NCI-H446 treated with DMSO at 0.1 percent for 48 hours (cell line): ENCODE data around the gene CMTM6.
"Not testable (repeated sequence)": the region's sequence is repeated elsewhere in the genome, so short reads cannot be mapped to it uniquely, and the experiment has no call there.

Experiments
- DNase-seq: peaks from one replicate; lab custom pipeline; 2025; lab: John Stamatoyannopoulos, UW

Gene CMTM6

DNA sequence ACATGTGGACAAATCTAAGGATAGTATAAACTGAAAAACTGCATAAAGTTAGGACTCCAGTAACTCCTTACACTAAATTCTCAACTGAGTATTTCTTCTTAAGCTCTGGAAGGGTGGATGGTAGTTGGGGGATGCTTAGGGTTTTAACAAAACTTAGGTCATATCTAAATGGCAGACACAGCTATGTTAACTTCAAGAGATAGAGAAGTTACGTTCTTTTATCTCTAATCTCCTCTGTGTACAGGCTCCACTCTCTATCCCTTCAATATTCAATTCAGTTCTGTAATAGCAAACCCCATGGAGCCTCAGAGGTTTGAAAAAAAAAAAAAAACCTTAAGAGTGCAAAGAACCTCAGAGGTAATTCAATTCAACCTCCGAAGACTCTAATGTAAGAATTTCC lies 3.1 kb downstream of the CMTM6 start:
- no peak for DNase-seq

DNA sequence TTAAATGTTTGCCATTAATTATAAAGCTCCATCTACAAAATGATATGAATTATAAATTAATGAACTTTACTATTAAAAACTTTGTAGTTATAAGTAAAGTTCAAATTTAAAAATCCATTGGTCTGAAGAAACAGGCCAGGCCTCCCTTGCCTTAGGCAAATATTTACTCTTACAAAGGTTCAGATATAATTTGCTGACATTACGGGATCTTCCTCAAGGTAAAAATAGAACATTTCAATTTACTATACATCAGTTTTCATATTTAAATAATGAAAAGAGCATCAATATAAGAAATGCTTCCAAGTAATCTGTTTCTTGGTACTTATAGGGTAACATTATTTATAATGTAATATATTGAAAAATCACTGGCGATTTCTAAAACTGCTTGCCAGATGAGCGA lies 3.7 kb downstream of the CMTM6 start:
- DNase-seq: no peak

DNA sequence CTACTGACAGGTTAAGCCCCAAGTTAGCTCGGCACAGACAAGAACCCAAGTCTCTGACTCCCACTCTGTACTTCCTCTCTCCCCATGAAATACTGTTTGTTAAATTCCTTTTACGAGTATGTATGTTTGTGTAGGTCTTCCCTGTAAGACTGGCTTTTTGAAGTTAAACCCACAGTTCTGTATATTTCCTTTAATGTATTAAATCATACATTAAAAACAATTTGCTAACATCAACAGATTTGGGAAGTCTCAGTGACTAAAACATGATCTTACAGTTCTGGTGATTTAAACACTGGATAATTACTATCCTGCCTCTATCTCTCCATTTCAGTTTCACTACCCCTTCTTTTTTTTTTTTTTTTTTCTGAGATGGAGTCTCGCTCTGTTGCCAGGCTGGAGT lies 4.4 kb downstream of the CMTM6 start:
- DNase-seq: no peak

DNA sequence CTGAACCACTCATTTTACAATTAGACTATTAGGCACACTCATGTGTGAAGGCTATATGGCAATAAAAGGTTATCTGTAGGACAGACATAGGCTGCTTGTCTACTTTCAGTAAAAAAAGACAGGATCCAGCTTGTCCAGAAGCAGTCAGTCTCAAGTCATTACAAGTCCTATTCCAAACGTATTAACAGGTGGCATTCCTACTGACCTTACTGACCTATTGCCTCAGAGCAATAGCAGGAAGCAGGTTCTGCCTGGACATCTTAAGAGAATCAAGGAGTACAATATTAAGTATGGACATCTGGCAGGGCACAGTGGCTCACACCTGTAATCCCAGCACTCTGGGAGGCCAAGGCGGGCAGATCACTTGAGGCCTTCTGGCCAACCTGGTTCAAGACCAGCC lies 7.0 kb downstream of the CMTM6 start:
- DNase-seq: no peak

DNA sequence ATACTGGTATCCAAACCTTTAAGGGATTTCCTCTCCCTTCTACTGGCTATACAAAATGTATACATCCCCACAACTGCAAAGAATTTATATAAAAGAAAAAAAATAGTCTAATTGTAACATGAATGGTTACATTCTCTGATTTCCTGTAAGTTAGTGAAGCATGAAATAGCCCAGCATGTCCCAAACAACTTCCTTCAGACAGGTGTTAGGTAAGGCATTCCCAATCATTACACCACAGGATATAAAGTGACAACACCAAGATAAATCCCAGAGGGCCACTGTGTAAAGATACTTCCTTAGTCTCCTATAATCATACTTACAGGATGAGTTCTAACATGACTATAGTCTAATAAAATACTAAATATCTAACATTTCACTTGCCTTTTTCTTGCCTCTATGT lies 7.6 kb downstream of the CMTM6 start:
- no peak for DNase-seq

DNA sequence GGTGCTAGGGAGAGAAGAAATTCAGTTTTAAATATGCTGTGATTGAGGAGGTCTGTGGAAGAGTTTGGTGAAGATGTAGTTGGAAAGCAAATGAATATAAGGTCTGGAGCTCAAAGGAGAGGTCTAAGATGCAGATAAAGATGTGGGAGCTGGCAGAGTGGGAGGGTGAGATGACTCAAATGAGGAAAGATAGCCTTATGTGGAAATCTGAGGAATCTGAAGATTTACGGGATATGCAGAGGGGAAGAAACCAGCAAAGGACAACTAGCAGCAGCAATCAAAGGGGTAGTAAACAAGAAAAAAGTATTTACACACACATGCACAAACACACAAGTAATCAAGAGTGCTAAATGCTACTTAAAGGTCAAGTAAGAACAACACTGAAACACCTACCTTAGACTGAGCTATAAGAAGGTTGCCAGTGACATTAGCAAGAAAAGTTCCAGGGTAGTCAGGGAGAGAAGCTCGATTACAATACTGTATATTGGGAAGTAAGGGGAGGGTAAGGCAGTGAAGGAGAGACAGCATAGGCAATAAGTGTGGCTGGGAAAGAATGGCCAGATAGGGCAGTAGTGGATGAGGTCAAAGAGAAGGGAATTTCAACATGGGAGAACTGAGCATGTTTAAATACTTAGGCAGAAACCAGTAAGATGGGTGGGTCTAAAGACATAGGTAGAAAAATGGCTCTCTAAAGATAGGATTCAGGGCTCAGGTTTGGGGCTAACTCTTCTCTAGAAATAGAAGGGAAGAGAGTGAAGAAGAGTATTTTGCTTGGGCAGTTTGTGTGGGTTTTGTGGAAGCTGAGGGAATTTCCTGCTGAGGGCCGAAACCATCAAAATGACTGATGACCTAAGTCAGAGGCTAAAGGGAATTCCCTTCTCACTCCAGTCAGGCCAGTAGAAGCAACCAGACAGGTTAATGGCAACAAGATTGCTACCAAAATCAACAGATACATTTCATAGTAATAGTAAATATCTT lies 8.9 kb downstream of the CMTM6 start:
- DNase-seq: no peak

DNA sequence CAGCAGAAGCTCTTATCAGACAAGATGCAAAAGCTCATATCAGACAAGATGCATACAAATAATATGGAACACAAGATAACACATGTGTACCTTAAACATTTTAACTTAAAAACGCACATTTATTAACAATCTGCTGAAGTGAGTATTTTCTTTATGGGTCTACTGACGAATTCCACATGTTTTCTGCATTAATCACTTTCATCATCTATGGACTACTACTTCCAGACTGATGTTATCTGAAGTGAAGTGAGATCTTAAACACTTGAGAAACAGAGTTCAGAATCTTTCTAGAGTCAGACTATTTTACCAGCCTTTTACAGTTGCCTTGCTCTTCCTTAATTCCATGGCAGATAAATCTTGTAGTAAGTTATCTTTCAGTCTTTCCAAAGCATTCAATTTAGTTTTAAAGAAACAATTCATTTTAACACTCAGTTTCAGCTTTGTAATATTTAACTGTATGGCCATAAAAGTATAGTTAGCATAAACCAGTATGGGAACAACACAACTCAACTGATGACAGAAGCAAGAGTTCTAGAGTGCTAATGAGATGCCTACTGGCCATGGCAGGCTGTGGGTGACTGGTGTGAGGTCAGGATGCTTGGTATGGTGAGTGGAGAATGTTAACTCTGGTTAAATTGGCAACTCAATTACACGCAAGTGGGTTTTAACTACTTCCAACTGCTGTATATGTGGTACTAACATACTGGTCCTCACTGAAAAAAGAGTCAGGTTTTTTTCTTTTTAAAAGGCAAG lies 9.8 kb downstream of the CMTM6 start:
- DNase-seq: no peak

DNA sequence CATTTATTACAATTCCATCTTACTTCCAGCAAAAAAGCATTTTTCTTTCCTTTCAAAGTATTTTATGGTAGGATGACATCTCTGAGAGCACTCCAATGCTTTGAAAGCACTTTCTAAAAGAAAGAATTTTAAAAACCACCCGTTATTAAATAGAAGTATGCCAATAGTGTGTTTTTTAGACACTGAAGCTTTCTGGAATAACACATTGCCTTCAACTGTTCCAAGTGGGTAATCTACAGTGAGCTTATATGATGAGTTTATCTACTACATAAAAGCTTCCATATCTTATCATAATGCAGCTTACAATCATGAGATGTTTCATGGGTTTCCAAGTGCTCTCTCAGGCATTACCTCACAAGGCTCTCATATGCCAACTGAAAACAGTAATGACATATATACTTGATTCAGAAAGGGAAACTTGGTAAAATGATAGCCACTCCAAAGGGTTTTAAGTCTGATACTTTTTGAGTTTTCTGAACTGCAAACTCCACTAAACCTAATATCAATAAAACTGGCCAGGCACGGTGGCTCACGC lies 14.1 kb downstream of the CMTM6 start:
- no peak for DNase-seq

DNA sequence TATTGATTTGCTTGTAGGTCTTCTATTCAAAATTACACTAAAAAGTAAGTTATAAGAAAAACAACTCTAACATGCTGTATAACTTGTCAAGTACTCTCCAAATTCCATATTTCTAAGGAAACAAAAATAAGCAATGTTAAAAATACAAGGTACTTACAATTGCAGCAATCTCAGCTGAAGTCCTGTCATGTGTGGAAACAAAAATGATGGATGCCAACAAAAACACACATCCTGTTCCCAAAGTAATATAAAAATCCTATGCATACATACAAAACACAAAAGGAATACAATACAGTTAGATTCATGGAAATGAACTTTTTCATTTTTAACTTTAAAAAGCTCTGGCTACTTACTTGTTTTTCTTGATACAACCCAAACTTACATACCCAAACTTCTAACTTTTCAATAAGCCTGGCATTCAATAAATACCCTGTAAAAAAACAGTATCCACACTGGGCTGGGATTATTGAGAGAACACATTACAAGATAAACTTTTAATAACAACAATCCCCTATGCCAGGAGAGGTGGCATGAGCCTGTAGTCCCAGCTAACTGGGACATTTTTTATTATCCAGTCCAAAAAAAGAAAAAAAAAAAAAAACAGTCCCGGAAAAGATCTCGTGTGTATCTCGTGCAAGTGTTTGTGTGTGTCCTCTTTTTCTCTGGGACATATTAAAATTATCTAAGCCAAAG lies 14.7 kb downstream of the CMTM6 start:
- DNase-seq: no peak

DNA sequence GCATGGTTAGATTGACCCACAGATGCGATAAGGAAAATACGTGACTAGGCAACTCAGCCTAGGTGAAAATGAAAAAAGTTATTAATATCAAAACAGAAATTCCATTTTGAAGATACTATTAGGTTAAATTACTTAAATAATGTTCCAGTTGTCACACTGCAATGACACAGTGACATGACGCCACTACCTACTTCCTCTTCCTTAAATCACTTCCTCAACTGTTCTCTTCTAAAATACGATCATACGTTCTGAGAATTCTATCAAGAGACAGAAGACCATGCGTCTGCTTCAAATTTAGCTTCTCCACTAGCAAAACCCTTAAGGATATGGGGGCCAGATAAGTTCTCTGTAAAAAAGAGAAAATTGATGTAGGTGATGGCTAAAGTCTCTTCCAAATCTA lies 18.2 kb downstream of the CMTM6 start:
- DNase-seq: no peak

DNA sequence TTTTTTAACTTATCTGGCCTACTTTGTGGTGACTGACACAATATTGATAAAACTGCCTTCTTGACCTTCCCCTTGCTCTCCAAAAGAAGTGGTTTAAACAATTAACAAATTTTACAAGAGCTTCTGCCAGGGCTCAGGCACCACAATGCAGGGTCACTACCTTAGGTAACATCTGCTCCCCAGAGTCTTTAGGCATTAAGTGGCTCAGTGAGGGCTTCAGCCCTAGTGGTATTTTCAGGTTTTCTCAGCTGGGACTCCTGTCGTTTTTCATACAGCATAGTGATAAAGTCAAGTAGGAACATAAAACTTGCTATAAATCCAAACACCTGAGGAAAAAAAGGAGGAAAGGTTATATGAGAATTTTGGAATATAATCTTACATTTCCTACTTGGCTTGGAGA lies 18.9 kb downstream of the CMTM6 start:
- no peak for DNase-seq

DNA sequence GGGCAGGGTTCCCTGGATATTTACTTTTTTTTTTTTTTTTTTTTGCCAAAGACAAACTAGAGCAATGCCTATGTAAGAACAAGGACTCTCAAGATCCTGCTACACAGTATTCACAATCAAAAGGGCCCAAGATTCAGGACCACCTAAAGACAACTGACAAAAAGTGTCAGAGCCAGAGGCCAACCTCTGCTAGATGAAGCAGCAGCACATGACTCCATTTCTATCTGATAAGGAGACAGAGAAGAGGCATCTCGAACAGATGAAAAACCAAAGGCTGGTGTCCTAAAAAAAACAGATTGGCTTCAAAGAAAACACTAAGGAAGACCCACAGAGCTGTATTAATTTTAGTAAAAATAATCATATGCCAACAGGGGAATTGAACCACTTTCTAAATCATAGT lies 20.0 kb downstream of the CMTM6 start:
- no peak for DNase-seq

DNA sequence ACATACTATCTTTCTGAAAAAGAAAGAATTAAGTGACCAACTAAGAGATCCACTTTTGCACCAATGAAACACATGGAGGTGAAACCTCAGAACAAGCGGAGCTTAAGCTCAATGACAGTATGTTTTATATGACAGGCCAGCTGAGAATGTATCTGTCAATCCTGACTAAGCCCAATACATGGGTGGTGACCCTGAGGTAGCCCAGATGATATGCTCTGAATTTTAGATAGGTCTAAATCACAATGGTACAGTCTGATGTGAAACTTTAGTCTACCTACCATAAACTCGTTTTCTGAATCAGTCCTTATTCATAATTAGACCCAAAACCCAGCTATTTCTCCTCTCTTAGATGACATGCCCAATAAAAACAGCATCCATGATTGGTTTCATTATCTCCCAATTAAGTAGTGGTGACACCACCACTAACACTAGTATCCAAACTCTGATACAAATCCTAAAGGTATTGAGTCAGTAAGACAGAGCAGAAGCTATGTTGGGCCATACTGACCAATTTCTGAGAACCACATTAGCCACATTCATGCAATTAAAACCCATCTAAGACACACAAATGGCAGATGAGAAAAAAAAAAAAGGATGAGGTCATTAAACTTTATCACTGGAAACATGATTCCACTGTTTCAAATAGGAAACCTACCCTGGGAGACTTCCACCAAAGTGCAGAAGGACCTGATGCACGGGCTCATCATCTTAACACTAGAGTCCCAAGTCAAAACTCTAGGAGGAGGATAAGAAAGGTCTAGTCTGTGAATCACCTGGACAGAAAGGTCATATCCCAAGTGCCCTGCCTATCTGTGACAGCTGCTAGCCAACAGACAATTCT lies 20.6 kb downstream of the CMTM6 start:
- no peak for DNase-seq

DNA sequence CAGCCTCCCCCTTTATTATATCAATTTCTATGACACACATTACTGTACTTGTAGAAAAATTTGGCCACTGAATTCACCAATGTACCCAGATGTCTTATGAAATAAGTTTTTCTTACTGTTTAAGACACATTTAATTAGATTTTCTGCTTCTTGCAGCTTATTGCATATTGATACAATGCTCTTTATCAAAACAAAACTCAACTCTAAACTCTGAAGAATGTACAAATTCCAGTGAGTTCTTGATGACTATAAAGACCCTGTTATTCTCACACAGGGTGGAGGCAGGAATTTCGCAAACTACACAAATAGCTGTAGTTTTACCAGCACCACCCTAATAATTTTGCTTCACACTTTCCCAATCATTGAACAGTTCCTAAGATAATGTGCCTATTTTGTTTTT lies 22.0 kb downstream of the CMTM6 start:
- no peak for DNase-seq

DNA sequence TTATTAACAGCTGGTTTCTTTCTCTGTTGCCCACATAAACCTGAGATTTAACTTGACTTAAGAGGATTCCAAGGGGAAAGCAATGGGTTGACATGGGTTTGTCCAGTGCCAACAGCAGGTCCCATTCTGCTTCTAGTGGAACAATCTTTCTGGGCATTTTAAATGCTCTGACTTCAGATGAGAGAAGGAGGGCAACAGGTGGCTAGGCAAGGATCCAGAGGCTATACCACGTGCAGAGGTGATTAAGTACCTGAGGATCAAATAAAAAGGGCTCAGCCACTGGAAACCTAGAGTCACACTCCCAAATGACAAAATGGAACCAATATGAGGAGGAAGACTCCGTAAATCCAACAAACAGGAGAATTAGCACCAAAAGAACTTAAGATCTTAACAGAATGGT lies 28.5 kb downstream of the CMTM6 start:
- no peak for DNase-seq

DNA sequence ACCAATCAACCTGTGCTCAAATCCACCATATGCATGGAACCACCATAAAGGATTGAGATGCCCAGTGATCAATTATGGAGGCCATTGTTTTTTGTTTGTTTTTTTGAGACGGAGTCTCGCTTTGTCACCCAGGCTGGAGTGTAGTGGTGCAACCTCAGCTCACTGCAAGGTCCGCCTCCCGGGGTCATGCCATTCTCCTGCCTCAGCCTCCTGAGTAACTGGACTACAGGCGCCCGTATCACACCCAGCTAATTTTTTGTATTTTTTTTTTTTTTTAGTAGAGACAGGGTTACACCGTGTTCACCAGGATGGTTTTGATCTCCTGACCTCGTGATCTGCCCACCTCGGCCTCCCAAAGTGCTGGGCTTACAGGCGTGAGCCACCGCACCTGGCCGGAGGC lies 30.5 kb downstream of the CMTM6 start:
- DNase-seq: not testable (repeated sequence)

DNA sequence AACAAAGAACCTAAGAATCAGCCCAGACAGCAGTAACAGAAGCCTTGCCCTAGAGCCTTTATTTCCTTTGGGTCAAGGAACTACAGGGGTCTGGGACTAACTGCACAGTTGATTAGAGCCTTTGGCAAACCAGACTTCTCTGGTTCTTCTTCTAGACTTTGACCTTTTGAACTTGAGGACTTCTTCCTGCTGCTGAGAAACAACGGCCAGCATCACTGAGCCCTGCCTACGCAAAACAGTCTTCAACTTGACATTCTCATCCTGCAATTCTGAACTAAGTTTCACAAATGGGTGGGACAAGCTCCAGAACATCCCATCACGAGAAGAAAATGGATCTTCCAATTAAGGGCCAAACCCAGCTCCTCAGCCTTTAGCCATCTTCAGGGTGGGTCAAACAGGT lies 31.4 kb downstream of the CMTM6 start:
- no peak for DNase-seq

DNA sequence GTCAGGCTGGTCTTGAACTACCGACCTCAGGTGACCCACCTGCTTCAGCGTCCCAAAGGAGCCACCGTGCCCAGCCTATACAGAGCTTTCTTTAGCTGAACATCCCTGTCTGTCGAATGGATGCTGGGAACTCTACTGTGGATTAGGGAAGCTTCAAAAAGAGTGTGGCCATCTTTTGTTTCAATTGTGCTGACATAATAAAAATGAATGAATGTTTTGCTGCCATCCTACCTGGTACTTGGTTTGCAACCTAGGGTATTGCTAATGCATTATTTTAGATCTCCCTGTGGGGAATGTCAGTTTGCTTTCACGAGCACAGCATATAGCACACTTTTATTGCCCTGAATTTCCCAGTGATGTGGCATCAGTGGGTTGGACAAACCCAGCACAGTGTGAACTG lies 32.3 kb downstream of the CMTM6 start:
- DNase-seq: no peak

DNA sequence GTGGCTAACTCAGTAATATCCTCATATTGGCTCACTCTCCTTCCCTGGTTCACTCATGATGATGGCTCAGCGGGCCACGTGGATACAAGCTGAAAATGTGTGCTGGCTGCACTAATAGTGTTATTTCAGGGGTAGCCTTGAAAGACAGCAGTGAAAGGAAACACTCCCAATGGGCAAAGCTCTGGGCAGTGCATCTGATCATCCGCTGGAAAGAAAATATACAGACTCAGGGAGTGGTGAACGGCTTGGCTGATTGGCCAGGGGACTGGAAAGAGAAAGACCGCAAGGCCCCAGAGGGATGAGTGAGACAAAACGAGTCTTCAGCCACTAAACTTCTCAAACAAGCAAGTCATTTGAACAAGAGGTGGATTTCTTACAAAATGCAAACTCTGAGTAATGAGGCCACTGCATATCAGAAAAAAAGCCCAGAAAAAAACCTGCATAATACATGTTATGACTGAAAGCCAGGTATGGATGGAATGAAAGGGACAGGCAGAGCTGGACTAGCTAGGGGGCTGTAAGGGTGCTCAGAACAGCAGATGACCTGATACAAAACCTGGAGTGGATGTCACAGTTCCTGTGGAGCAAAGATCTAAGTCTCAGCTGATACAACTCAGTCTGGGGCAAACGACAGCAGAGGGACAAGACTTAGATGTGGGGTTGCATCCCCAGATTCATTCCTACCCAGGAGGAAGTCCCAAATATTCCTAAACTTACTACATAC lies 33.3 kb downstream of the CMTM6 start:
- no peak for DNase-seq

DNA sequence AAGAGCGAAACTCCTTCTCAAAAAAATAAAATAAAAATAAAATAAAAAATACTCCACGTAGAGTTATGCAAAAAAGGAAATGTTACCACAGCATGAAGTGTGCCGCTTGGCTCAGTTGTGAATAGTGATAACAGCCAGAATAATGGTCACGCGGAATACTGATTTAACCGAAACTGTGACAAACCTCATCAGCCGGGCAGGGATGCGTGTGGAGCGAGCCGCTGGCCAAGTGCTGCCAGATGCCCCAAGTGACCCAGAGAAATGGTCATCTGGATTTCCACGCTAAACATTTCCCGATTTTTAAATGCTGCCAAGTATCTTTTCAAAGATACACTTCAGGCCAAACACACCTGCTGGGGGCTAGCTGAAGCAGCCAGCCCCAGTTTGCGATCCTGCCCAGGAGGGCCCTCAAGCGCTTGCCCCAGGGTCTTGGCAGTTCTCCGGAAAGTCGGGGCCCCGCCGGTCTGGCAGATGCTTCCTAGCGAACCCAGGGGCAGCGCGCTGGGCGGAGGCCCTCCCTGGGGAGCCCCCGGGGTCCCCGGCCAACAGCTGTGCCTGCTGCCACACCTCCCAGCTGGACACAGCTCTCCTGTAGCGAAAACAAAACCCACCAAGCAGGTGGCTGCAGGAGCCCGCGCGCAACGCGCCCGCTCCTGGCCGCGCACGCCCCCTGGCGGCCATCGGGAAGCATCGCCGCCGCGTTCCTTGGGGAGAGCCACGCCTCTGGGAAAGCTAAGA lies 35.1 kb downstream of the CMTM6 start:
- no peak for DNase-seq
